A673 (cell line): ENCODE measurements around the gene PRUNE2. TPM values are rescaled to one million over a fixed set of nuclear protein-coding genes. Genes with fewer than 3 reads are reported as not detected.

Source experiments
- BruUV-seq: library from RNA; stranded (reverse); fragments of 400-500 nt; replicated peaks from 2 replicates; lab custom pipeline; 2021; lab: Mats Ljungman, UMichigan
- CTCF ChIA-PET: fragments of 300-600 bp; sonication (Branson Sonifier 250); formaldehyde crosslinking; loops from one replicate; lab custom pipeline; 2022; ENCODE audit warnings: antibody characterized with exemption; lab: Charles Lee
- POLR2A ChIA-PET: fragments of 300-600 bp; sonication (Branson Sonifier 250); formaldehyde crosslinking; loops from one replicate; lab custom pipeline; 2022; ENCODE audit warnings: antibody characterized with exemption; ENCODE audit not compliant: low non-redundant PET; lab: Charles Lee
- DNase-seq: peaks from one replicate; pipeline ENCODE4 v3.0.0-alpha.2; 2015; ENCODE audit warnings: low spot score
- H3K27ac ChIP-seq: fragments of 200-600 bp; sonication (generic); 2 replicates; pipeline ENCODE4 v1.5.1; 2016; ENCODE audit warnings: mixed run types, low read depth, mild to moderate bottlenecking, mixed read lengths, antibody characterized with exemption, low read length; ENCODE audit not compliant: poor library complexity, severe bottlenecking
- H3K27me3 ChIP-seq: fragments of 200-600 bp; sonication (generic); replicated peaks from 2 replicates; pipeline ENCODE4 v1.6.1; 2017; ENCODE audit warnings: mixed run types, low read depth, mild to moderate bottlenecking, mixed read lengths, antibody characterized with exemption, low read length; ENCODE audit not compliant: insufficient read depth, poor library complexity
- H3K36me3 ChIP-seq: fragments of 200-600 bp; sonication (generic); 2 replicates; pipeline ENCODE4 v1.6.1; 2016; ENCODE audit warnings: mixed run types, mild to moderate bottlenecking, mixed read lengths, antibody characterized with exemption, low read length; ENCODE audit not compliant: insufficient read depth, poor library complexity, severe bottlenecking
- H3K4me1 ChIP-seq: fragments of 200-600 bp; sonication (generic); 2 replicates; pipeline ENCODE4 v1.6.1; 2017; ENCODE audit warnings: mixed run types, mild to moderate bottlenecking, mixed read lengths, antibody characterized with exemption, low read length; ENCODE audit not compliant: insufficient read depth, poor library complexity, severe bottlenecking
- H3K4me3 ChIP-seq: fragments of 200-600 bp; sonication (generic); 2 replicates; pipeline ENCODE4 v1.5.1; 2016; ENCODE audit warnings: low read depth, mixed run types, mild to moderate bottlenecking, mixed read lengths, low read length; ENCODE audit not compliant: poor library complexity, severe bottlenecking
- H3K9me3 ChIP-seq: fragments of 200-600 bp; sonication (generic); 2 replicates; pipeline ENCODE4 v1.6.1; 2016; ENCODE audit warnings: mixed run types, low read depth, mild to moderate bottlenecking, mixed read lengths, antibody characterized with exemption, low read length; ENCODE audit not compliant: poor library complexity, severe bottlenecking
- EZH2 ChIP-seq: fragments of 200-600 bp; sonication (generic); IDR thresholded peaks from 2 replicates; pipeline ENCODE4 v1.6.1; 2017; ENCODE audit warnings: borderline replicate concordance, low read depth, mild to moderate bottlenecking, mixed read lengths, antibody characterized with exemption, low read length; ENCODE audit not compliant: poor library complexity, severe bottlenecking
- intact Hi-C: fragments of 100-400 bp; cut with micrococcal nuclease; formaldehyde crosslinking; loops from one replicate; pipeline ENCODE4 v1.10.0; 2022; ENCODE audit not compliant: unreplicated experiment
- total RNA-seq: library from RNA; stranded (reverse); gene quantifications from 2 replicates; pipeline ENCODE4 v1.2.3, GENCODE V29; 2021
- TF ChIP-seq, protein P1 (sequence below): fragments of 300-800, 200-600 bp; sonication (generic); conservative IDR thresholded peaks from 2 replicates; pipeline ENCODE4 v1.5.1; 2017; ENCODE audit warnings: low read depth, mild to moderate bottlenecking, antibody characterized with exemption, low read length, moderate library complexity, mixed read lengths

Gene PRUNE2
- total RNA-seq, 1 experiment from 2014 or later = not detected

DNA sequence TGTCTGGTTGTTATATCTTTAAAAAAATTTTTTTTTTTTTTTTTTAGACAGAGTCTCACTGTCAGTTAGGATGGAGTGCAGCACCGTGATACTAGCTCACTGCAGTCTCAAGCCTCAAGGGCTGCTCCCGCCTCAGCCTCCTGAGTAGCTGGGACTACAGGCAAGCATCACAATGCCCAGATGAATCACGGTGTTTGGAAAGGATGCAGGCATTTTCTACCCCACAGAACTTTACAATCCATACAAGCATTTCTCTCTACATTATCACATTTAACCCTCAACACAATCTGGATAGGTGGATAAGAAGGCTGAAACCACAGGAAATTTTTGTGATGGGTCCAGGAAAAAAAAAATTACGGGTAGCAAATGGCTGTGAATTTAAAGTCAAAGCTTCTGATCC lies 147.4 kb downstream of the PRUNE2 start:
- intact Hi-C loops = no loop called here
- Histone ChIP-seq H3K36me3 (no peaks in the 10 kb centered on the region), H3K4me1 (no peaks in the 10 kb centered on the region), H3K27me3 (no peaks in the 10 kb centered on the region), H3K9me3 (no peaks in the 10 kb centered on the region), H3K4me3 (no peak overlapping the region), H3K27ac (no peak overlapping the region)
- ChIA-PET POLR2A (interaction anchor here (0.6 kb wide), 1 partner anchor 229 kb away, joined by 7 read pairs; no protein-coding TSS in a partner anchor), CTCF (interaction anchor here (0.6 kb wide), 1 partner anchor 9 kb away, joined by 3 read pairs; no protein-coding TSS in a partner anchor)
- no peak for DNase-seq
- BruUV-seq = no TSS peak
- no peak for TF ChIP-seq EZH2
- TF ChIP-seq, protein P1, sequence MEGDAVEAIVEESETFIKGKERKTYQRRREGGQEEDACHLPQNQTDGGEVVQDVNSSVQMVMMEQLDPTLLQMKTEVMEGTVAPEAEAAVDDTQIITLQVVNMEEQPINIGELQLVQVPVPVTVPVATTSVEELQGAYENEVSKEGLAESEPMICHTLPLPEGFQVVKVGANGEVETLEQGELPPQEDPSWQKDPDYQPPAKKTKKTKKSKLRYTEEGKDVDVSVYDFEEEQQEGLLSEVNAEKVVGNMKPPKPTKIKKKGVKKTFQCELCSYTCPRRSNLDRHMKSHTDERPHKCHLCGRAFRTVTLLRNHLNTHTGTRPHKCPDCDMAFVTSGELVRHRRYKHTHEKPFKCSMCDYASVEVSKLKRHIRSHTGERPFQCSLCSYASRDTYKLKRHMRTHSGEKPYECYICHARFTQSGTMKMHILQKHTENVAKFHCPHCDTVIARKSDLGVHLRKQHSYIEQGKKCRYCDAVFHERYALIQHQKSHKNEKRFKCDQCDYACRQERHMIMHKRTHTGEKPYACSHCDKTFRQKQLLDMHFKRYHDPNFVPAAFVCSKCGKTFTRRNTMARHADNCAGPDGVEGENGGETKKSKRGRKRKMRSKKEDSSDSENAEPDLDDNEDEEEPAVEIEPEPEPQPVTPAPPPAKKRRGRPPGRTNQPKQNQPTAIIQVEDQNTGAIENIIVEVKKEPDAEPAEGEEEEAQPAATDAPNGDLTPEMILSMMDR = no peak

DNA sequence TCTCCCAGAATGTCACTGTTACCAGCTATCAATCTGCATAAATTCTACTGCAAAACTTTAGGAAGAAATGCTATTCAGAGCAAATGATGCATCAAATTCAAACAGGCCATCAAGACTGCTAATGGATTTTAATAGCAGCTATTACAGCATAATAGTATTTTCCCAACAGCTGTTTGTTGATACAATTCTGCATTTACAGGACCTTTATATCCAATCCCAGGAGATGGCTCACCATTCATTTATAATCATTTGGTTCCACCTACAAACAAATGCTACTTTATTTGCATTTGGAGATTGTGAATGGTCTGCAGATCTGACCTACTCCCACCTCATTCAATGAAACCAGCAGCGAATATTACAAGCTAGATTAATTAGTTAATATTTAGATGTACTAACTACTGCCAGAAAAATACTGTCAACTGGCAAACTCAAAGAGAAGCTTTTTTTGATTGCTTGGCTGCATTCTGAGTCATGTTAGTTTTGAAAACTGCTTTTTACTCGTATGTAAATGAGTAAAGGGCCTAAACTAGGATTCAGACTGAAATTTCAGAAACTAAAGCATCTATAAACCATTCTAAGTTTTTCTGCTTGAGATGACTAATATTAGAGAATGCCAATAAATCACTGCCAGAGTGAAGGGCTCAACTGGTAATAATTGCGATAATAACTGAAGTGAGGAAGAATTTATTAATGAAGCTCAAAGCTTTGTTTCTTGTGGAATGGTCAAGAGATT lies 148.8 kb downstream of the PRUNE2 start:
- Histone ChIP-seq H3K9me3 (no peaks in the 10 kb centered on the region), H3K36me3 (no peaks in the 10 kb centered on the region), H3K4me3 (no peak overlapping the region), H3K27me3 (no peaks in the 10 kb centered on the region), H3K27ac (no peak overlapping the region), H3K4me1 (no peaks in the 10 kb centered on the region)
- DNase-seq = no peak
- BruUV-seq = no TSS peak
- ChIA-PET POLR2A (no interaction called here), CTCF (no interaction called here)
- intact Hi-C loops = no loop called here
- no peak for TF ChIP-seq EZH2
- TF ChIP-seq, protein P1 = no peak

DNA sequence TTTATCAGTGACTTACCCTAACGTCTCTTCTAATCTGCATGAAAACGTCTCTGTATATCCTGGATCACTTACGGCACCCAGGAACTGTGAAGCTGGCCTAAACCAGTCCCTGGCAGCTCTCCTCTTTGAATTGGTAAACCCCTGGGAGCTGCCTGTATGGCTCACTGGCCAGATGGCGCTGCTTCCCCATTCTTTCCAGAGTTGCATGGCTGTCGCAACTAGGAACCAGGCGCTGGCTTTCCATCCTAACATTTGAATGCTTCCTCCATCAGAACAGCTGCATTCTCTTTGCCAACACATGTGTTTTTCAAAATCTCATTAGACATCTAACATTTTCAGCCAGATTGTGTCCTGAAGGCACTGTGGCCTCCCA lies 149.7 kb downstream of the PRUNE2 start:
- H3K36me3 ChIP-seq = no peaks in the 10 kb centered on the region
- intact Hi-C loops = no loop called here
- BruUV-seq = no TSS peak
- H3K9me3 ChIP-seq = no peaks in the 10 kb centered on the region
- no peaks in the 10 kb centered on the region for H3K27me3 ChIP-seq
- H3K4me1 ChIP-seq = no peaks in the 10 kb centered on the region
- H3K4me3 ChIP-seq = no peak overlapping the region
- ChIA-PET CTCF (no interaction called here), POLR2A (no interaction called here)
- TF ChIP-seq, protein P1 = peak; percentile 42
- no peak for TF ChIP-seq EZH2
- peak; percentile 32 for DNase-seq
- H3K27ac ChIP-seq = no peak overlapping the region
